Measurements from ENCODE around the gene PIM3. TPM values are rescaled to one million over a fixed set of nuclear protein-coding genes. Genes with fewer than 3 reads are reported as not detected.
A peak's percentile ranks its signal among the peaks of the same experiment; 100 is the strongest.
"Not testable (repeated sequence)": the region's sequence is repeated elsewhere in the genome, so short reads cannot be mapped to it uniquely, and the experiment has no call there.

PIM3 gene
- total RNA-seq, 1 donor from 2014 or later: 97.2 TPM

- Histone ChIP-seq H3K9me3 (no peaks in the 10 kb centered on the region), H3K4me3 (no peak overlapping the region), H3K36me3 (no peaks in the 10 kb centered on the region), H3K27ac (no peak overlapping the region), H3K4me1 (peaks cover 14% of the 10 kb centered on the region), H3K27me3 (no peaks in the 10 kb centered on the region)
- TF ChIP-seq POLR2A (IDR thresholded peaks at IDR 0.05): no peak
- no peak for TF ChIP-seq POLR2AphosphoS5 (IDR thresholded peaks at IDR 0.05; ENCODE audit: insufficient read depth in 1 of 2, low read depth in 1 of 2)
- no peak for TF ChIP-seq CTCF (IDR thresholded peaks at IDR 0.05)
- DNase-seq (ENCODE audit: extremely low spot score in 2 of 2): no peak
- intact Hi-C loops (cut with DNase I): no loop called here
Observed at GRCh38 chr22:49944399-49944891, 16.1 kb upstream of the PIM3 start.

- H3K36me3 ChIP-seq; H3K27me3 ChIP-seq; H3K4me3 ChIP-seq; intact Hi-C loops (cut with DNase I); H3K9me3 ChIP-seq; H3K27ac ChIP-seq; DNase-seq (ENCODE audit: extremely low spot score in 2 of 2): not testable (repeated sequence)
- H3K4me1 ChIP-seq: peaks cover 22% of the 10 kb centered on the region
Observed at GRCh38 chr22:49945042-49945794, 15.4 kb upstream of the PIM3 start.

GRCh38 chr22:49946612-49947295 is 13.8 kb upstream of the PIM3 start:
- Histone ChIP-seq H3K4me3 (no peak overlapping the region), H3K27ac (no peak overlapping the region), H3K36me3 (no peaks in the 10 kb centered on the region), H3K9me3 (no peaks in the 10 kb centered on the region), H3K4me1 (peaks cover 34% of the 10 kb centered on the region), H3K27me3 (no peaks in the 10 kb centered on the region)
- intact Hi-C loops (cut with DNase I): no loop called here
- no peak for DNase-seq (ENCODE audit: extremely low spot score in 2 of 2)
- no peak for TF ChIP-seq CTCF (IDR thresholded peaks at IDR 0.05)
- no peak for TF ChIP-seq POLR2A (IDR thresholded peaks at IDR 0.05)
- TF ChIP-seq POLR2AphosphoS5 (IDR thresholded peaks at IDR 0.05; ENCODE audit: insufficient read depth in 1 of 2, low read depth in 1 of 2): no peak

GRCh38 chr22:49947296-49947622 is 13.3 kb upstream of the PIM3 start:
- Histone ChIP-seq H3K36me3 (no peaks in the 10 kb centered on the region), H3K4me3 (no peak overlapping the region), H3K27ac (no peak overlapping the region), H3K27me3 (no peaks in the 10 kb centered on the region), H3K9me3 (no peaks in the 10 kb centered on the region), H3K4me1 (peaks cover 39% of the 10 kb centered on the region)
- intact Hi-C loops (cut with DNase I): no loop called here
- no peak for DNase-seq (ENCODE audit: extremely low spot score in 2 of 2)
- TF ChIP-seq POLR2AphosphoS5 (IDR thresholded peaks at IDR 0.05; ENCODE audit: insufficient read depth in 1 of 2, low read depth in 1 of 2): no peak
- no peak for TF ChIP-seq CTCF (IDR thresholded peaks at IDR 0.05)
- no peak for TF ChIP-seq POLR2A (IDR thresholded peaks at IDR 0.05)

GRCh38 chr22:49948116-49948957 is 12.2 kb upstream of the PIM3 start:
- intact Hi-C loops (cut with DNase I): no loop called here
- Histone ChIP-seq H3K27ac (peak overlapping the region; percentile 89), H3K27me3 (no peaks in the 10 kb centered on the region), H3K36me3 (no peaks in the 10 kb centered on the region), H3K4me1 (peaks cover 49% of the 10 kb centered on the region), H3K9me3 (no peaks in the 10 kb centered on the region), H3K4me3 (peak overlapping the region in 1 of 2 donors; percentile 10)
- no peak for DNase-seq (ENCODE audit: extremely low spot score in 2 of 2)
- no peak for TF ChIP-seq CTCF (IDR thresholded peaks at IDR 0.05)
- no peak for TF ChIP-seq POLR2AphosphoS5 (IDR thresholded peaks at IDR 0.05; ENCODE audit: insufficient read depth in 1 of 2, low read depth in 1 of 2)
- no peak for TF ChIP-seq POLR2A (IDR thresholded peaks at IDR 0.05)
